Suppressor macrophage treated with lipopolysaccharide for 1 hour (primary cell): ENCODE data around the gene ITGAD.

Experiments
- DNase-seq, 3 donors: peaks; one replicate each; pipeline ENCODE4 v3.0.0-alpha.2; 2020 to 2022

Gene ITGAD

DNA sequence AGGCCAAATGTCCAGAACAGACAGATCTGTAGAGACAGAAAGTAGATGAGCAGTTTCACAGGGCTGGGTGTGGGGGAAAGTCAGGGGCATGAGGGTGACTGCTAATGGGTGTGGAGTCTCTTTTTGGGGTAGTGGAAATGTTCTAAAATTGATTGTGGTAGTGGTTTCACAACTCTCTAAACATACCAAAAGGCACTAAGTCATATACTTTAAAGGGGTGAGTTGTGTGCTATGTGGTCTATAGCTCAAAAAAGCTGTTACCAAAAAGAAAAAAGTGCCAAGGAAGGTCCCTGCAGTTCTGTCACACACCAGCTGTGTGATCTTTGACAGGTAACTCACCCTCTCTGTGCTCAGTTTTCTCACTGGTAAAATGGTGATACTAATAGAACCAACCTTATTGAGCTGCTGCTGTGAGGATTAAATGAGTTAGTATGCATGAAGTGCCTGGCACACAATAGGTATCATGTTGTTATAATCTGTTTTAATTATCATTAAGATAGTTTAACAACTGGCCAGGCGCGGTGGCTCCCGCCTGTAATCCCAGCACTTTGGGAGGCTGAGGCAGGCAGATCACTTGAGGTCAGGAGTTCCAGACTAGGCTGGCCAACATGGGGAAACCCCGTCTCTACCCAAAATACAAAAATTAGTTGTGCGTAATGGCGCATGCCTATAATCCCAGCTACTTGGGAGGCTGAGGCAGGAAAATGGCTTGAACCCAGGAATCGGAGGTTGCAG lies 27.8 kb upstream of the ITGAD start:
- DNase-seq, result no peak

DNA sequence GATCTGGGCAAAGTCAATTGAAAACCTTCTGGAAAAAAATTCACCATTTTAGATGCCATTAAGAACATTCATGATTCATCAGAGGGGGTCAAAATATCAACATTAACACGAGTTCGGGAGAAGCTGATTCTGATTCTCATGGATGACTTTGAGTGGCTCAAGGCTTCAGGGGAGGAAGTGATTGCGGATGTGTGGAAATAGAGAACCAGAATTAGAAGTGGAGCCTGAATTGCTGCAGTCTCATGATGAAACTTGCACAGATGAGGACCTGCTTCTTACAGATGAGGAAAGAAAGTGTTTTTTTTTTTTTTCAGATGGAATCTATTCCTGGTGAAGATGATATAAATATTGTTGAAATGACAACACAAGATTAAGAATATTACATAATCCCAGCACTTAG lies 25.3 kb upstream of the ITGAD start:
- DNase-seq, result peak; percentile 77 to 91 (median 89)

DNA sequence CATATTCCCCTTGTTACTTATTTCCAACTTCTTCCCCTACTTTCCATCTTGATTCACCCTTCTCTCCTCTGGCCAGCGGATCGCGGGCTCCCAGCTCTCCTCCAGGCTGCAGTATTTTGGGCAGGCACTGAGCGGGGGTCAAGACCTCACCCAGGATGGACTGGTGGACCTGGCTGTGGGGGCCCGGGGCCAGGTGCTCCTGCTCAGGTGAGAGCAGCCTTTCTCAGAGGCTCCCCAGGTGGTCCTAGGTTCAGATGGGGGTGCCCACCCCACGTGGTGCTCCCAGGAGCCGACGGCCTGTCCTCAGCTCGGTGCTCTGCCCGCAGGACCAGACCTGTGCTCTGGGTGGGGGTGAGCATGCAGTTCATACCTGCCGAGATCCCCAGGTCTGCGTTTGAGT lies 22.1 kb upstream of the ITGAD start:
- DNase-seq, result no peak

DNA sequence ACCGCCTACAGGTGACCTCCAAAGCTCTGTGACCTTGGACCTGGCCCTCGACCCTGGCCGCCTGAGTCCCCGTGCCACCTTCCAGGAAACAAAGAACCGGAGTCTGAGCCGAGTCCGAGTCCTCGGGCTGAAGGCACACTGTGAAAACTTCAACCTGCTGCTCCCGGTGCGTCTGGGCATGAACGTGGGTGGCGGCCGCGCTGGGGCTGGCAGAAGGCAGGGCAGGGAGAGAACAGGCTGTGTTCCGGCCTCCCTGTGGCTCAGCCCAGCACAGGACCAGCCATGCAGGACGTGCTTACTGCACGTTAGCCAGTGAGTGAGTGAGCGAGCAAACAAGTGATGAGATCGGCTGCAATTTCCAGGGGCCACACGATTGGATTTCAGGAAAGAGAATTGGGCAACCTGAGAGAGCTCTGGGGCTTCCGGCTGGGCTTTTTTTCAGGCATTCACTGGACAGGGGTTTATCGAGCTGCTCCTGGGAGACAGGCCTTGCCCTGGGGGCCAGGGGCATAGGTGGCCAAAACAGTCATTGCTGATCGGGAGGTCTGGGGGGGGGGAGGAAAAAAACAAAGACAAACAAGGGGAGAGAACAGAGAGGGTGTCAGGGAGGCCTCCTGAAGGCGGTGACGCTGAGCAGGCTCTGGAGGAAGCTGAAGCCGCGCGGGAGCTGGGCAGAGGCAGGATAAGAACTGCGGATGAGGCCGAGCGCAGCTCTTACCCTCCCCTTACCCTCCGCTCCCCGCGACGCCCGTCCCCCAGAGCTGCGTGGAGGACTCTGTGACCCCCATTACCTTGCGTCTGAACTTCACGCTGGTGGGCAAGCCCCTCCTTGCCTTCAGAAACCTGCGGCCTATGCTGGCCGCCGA lies 21.3 kb upstream of the ITGAD start:
- no peak for DNase-seq

DNA sequence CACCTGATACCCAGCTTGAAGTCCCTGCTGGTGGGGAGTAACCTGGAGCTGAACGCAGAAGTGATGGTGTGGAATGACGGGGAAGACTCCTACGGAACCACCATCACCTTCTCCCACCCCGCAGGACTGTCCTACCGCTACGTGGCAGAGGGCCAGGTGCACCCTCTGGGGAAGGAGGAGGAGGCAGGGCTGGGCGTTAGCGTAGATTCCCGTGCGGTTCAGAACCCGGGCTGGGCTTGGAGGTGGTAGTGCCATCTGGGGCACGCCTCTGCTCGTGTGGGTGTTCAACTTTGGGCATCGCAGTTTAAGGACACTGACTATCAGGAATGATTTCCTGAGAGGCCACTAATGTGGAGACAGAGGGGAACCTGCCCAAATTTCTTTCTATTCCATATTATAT lies 19.9 kb upstream of the ITGAD start:
- DNase-seq, result no peak

DNA sequence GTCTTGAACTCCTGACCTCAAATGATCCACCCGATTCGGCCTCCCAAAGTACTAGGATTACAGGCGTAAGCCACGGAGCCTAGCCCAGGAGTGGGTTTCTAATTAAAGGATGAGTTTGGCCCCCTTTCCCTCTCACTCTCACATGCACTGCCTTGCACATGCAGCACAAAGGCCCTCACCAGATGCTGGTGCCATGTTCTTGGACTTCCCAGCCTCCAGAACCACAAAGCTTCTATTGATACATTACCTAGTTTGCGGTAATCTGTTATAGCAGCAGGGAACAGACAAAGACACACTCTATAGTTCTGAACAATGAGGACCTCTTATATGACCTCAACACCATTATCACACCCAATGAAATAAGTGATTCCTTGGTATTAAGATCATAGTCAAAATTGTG lies 17.9 kb upstream of the ITGAD start:
- no peak for DNase-seq

DNA sequence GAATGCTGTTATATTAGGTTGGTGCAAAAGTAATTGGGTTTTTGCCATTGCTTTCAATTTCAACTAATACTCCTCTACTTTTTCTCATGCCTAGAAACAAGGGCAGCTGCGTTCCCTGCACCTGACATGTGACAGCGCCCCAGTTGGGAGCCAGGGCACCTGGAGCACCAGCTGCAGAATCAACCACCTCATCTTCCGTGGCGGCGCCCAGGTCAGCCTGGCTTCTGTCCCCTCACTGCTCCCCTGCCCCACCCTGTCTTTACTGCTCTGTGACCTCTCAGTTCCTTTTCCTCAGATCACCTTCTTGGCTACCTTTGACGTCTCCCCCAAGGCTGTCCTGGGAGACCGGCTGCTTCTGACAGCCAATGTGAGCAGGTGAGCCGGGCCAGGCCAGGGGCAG lies 16.4 kb upstream of the ITGAD start:
- no peak for DNase-seq

DNA sequence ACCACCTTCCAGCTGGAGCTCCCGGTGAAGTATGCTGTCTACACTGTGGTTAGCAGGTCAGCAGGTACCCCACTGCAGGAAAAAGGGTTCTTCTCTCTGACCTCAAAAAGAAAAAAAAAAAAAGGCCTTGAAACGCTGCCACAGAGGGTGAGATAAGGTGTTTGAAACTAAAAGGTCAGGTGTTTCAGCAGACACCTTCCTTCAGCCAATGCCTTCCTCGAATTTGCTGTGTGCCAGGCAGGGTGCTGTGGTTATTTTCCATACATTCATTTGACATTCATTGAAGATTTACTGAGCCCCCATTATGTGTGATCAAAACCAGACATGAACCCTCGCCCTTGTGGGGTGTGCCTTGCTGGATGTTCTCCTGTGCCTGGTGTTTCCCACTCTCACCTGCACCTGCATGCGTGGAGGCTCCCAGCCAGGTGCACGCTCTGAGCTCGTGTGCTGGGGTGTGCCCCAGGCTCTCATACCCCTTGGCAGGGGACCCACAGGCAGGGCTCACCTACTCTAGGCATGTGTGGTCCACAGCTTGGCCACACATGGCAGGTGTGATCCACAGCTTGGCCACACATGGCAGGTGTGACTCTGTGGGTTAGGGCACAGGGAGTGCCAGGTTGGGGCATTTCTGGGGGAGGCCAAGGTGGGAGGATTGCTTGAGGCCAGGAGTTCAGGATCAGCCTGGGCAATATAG lies 15.8 kb upstream of the ITGAD start:
- DNase-seq, result no peak

DNA sequence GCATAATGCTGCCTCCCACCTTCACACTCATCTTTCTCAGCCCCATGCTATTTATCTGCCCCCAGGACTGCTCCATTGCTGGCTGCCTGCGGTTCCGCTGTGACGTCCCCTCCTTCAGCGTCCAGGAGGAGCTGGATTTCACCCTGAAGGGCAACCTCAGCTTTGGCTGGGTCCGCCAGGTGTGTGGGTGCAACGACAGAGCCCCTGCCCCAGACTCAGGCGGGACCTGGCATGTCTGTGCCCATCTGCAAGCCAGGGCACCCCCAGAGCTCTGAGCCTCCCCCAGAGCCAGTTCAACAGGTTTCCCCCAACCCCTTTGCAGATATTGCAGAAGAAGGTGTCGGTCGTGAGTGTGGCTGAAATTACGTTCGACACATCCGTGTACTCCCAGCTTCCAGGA lies 12.9 kb upstream of the ITGAD start:
- DNase-seq, result no peak

DNA sequence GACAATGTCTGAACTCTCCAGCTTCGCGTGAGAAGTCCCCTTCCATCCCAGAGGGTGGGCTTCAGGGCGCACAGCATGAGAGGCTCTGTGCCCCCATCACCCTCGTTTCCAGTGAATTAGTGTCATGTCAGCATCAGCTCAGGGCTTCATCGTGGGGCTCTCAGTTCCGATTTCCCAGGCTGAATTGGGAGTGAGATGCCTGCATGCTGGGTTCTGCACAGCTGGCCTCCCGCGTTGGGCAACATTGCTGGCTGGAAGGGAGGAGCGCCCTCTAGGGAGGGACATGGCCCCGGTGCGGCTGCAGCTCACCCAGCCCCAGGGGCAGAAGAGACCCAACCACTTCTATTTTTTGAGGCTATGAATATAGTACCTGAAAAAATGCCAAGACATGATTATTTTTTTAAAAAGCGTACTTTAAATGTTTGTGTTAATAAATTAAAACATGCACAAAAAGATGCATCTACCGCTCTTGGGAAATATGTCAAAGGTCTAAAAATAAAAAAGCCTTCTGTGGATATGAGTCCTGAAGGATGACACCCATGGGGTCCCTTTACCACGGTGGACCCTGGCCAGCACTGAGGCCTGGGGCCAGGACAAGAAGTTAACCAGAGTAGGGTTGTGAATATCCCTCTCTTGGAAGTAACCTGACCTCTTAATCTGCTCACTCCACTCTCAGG lies 10.5 kb upstream of the ITGAD start:
- peak; percentile 72 to 83 (median 79) for DNase-seq

DNA sequence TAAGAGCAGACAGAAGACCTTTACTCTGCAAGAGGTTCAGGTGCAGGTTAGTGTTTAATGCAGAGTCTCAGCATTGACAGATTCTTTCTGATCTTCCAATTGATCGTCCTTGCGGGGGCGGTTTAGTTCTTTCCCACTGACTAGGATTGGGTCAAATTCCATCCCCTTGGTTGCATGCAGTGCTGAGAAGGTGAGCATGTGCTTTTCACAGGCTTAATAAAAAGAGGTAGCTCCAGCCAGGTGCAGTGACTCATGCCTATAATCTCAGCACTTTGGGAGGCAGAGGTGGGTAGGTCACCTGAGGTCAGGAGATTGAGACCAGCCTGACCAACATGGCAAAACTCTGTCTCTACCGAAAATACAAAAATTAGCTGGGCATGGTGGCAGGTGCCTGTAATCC lies 7.5 kb upstream of the ITGAD start:
- DNase-seq, result no peak

DNA sequence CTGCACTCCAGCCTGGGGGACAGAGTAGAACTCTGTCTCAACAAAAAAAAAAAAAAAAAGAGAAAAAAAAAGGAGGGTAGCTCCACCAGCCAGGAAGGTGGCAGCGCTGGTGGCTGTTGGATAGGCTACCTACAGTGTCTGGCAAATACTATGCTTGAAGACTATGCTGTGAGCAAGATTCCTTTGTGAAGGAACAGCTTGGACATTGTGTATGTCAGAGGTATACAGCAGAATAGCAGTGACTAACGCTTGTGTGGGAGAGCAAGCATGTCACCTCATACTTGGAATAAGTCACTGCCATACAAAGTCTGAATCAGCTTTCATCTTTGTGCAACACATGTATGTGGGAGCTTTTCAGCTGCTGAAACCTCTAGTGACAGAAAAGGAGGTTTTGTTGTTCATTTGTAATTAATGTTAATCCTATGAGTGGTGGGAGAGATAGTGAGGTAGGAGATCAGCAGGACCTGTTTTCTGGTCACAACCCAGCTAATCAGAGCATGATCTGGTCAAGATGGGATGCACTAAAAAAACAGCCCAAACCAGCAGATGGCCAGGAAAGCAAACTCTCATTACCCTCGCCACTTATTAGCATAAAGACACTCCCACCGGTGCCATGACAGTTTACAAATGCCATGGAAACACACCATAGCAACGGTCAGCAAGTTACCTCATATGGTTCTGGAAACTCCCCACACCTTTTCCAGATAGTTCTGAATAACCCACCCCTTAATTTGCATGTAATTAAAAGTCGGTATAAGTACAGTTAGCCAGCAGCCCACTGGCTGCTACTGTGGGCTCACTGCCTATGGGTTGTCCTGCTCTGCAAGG lies 6.8 kb upstream of the ITGAD start:
- peak; percentile 82 to 96 (median 93) for DNase-seq

DNA sequence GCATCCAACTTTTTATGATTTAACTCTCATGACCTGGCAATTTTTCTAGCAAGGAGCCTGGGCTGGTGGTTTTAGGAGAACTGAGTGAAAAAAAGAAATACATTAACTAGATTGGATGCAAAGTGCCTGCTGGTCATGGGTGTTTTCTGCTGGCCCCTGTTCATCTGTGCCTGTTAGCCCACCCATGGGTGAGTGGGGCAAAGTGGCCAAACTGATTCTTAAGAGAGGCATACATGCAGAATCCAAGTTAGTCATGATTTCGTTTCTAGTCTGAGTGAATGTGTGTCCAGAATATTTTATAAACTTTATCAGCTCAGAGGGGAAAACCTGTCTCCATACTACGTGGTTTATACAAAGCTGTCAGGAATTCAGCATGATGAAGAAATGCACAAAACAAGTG lies 4.6 kb upstream of the ITGAD start:
- DNase-seq, result no peak

DNA sequence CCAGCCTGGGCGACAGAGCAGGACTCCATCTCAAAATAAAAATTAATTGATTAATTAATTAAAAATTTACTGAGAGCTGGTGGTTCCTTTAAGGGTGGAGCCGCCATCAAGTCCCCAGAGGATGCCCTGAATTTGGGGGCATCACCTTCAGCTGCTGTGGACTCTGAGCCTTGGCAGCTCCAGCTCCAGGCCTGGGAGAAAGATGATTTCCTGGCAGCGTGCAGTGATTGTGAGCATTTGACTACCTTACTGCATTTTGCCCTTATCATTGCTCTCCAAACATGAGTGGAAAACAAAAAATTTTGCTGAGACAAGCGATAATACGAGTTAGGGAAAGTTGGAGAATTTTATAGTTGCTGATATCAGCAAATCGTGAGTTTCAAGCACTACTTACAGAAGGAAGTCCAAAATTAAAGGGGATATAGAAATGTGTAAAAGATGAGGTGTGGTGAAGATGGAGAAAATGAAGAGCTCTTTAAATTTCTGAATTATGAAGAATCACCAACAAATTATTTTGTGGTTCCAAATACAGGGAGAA lies 2.6 kb upstream of the ITGAD start:
- no peak for DNase-seq

DNA sequence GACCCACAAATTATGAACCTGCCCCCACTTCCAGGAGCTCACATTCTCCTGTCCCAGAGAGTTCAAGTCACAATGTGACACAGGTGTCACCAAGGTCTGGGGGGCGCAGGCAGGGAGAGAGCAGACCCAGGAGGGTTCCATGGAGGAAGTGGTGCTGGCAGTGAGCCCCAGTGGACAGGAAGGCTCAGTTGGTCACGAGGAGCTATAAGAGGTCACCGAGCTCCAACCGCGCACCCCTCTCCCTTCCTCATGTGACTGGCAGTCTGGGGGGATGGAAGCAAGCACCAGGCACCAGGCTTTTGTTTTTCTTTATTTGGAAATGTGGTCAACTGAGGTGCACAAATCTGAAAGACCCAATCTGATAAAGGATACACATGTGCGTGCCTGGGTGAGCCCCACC lies 2.5 kb downstream of the ITGAD start:
- peak in 2 of 3 donors; percentile 36 to 48 for DNase-seq

DNA sequence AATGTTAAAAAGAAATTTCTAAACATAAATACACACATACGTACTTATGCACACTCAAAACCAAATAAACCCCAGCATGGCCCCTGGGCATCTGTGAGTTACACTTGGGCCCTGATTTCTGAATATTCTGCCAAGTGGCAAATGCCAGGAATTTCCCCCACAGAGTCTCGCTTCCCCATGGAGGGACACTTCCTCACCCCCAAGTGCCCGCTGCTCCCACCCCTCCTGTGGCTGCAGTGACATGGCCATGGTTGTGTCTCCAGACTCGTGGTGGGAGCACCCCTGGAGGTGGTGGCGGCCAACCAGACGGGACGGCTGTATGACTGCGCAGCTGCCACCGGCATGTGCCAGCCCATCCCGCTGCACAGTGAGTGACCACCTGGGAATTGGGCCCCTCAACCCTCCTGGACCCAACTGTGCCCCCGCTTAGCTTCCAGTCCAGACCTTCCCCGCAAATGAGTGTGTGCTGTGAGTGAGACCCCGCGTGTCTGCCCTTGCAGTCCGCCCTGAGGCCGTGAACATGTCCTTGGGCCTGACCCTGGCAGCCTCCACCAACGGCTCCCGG lies 4.0 kb downstream of the ITGAD start:
- DNase-seq, result peak; percentile 84

DNA sequence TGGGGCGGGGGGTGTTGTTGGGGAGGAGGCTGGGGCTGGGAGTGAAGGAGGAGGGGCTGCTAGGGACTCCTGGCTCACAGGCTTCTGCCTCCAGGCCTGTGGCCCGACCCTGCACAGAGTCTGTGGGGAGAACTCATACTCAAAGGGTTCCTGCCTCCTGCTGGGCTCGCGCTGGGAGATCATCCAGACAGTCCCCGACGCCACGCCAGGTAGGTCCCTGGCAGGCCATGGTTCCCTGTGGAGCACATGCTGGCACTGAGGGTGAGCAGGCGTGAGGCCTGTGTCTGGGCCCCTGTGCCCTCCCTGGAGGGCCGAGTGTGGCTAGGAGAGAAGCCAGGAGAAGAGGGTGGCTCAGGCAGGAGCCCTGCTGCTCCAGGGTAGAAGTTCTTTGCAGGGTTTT lies 4.6 kb downstream of the ITGAD start:
- no peak for DNase-seq

DNA sequence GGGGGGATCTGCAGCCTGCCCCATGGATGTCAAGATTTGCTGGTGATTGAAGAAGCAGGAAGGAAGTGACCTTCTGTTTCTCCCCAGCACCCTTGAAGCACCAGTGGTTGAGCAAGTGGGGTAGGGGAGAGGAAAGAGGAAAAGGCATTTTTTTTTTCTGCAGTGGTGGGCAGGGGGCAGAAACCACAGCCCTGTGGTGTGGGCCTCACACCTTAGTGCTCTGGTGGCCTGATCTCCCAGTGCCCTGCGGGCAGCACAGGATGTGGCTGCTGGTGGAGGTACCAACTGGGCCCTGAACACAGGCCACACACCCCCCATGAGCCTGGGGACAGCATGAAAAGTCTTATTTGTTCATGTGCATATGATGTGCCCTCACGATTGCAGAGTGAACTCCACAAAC lies 7.1 kb downstream of the ITGAD start:
- no peak for DNase-seq

DNA sequence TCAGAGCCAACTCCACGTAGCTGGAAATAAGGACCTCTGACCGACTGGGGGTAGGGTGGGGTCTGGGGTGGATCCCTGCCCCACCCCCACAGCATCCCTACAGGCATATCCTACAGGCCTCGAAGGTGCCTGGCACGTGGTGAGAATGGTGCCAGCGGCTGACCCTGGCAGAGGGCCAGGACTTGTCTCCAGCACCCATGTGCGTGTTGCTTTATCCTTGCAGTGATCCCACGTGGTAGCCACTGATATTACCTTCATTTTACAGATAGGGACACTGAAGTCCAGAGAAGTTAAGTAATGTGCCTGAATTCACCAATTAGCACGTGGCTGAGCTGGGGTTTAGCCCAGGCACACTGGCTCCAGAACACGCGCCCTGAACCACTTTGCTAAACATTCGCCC lies 8.3 kb downstream of the ITGAD start:
- DNase-seq, result no peak

DNA sequence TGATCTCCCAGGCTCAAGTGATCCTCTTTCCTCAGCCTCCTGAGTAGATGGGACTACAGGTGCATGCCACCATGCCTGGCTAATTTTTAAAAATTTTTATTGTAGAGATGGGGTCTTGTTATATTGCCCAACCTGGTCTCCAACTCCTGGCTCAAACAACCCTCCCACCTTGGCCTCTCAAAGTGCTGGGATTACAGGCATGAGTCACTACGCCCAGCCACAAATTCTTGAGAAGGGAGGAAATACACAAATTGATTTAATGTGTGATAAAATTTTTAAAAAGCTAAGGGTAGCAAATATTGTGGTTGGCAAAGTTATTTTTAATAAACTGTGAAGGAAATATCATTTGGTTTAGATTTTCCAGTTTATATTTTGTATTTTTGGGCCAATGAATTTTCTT lies 9.6 kb downstream of the ITGAD start:
- DNase-seq, result no peak

DNA sequence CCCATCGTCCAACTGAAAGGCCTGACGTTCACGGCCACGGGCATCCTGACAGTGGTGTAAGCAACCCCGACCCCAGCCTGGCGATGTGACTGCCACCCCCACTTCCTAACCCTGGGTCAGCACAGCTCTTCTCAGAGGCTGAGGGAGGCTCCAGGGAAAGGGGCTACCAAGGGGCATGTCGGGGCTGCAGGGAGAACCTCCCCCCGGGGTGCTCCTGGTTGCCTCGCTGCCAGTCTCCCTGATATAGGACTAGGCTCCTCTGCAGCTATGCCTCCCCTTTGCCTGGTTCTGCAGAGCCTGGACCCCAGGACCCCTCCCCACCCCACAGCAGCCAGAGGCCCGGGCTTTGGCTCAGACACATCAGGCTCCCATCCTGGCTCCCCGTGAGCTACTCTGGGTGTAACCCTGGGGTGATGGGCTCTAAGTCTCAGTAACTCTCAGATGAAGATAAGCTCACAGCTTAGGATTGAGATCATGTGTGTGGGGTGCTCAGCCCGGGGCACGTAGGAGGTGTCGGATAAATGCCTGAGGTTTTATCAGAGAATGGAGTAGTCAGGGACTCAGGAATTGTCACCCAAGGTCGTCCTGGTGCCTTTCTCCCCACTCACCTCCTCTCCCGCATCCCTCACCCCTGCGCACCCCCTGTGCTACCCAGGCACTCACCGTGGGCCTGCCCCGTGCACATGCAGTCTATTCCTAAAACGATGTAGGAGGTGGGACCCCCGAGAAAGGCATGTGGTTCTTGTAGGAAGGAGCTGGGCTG lies 10.6 kb downstream of the ITGAD start:
- DNase-seq, result no peak
